HCT116 (cell line): ENCODE measurements around the gene DTX1. TPM values are rescaled to one million over a fixed set of nuclear protein-coding genes. Genes with fewer than 3 reads are reported as not detected.

Source experiments
- ATAC-seq: fragments of 200-7000 bp; cut with Tn5 transposase; 2 replicates; pipeline ENCODE4 v1.9.1; 2020; ENCODE audit warnings: mild to moderate bottlenecking, moderate library complexity
- BruUV-seq: library from RNA; stranded (reverse); fragments of 400-500 nt; replicated peaks from 2 replicates; lab custom pipeline; 2021; lab: Mats Ljungman, UMichigan
- CTCF ChIA-PET: fragments of 300-600 bp; sonication (Branson Sonifier 250); formaldehyde crosslinking; loops from one replicate; lab custom pipeline; 2021; ENCODE audit warnings: antibody characterized with exemption; lab: Charles Lee
- POLR2A ChIA-PET: fragments of 300-600, 350-600 bp; sonication (Branson Sonifier 250); formaldehyde crosslinking; loops from one replicate; lab custom pipeline; 2021; ENCODE audit warnings: antibody characterized with exemption; lab: Charles Lee
- RAD21 ChIA-PET, 2 experiments: fragments of 300-600 bp; sonication (Branson Sonifier 250); formaldehyde crosslinking; loops; one replicate each; lab custom pipeline; 2023; ENCODE audit warnings: low total read pairs in 2 of 2; ENCODE audit not compliant: uncharacterized antibody in 2 of 2, unreplicated experiment in 2 of 2, low non-redundant PET in 1 of 2; lab: Charles Lee
- DNase-seq: peaks from one replicate; pipeline ENCODE4 v3.0.0-alpha.2; 2010; ENCODE audit warnings: low read depth, low spot score
- H2AFZ ChIP-seq: fragments of 200-600 bp; shearing (Covaris generic), sonication (generic); 2 replicates; pipeline ENCODE4 v1.6.1; 2017; ENCODE audit warnings: low read depth, mixed run types, mixed read lengths, antibody characterized with exemption, low read length; ENCODE audit not compliant: poor library complexity, severe bottlenecking
- H3K27ac ChIP-seq: 2 replicates; pipeline ENCODE4 v1.5.1; 2012; ENCODE audit warnings: low read depth, low read length
- H3K27me3 ChIP-seq: fragments of 200-600 bp; sonication (generic); 2 replicates; pipeline ENCODE4 v1.6.1; 2016; ENCODE audit warnings: mixed run types, low read length, mixed read lengths; ENCODE audit not compliant: insufficient read depth
- H3K36me3 ChIP-seq, 2 experiments: fragments of 200-500 bp in 1 of 2; fragments of 200-600 bp in 1 of 2; sonication (Bioruptor generic) in 1 of 2; sonication (generic) in 1 of 2; 2 replicates each; pipeline versions ENCODE4 v1.5.1 to v1.6.1; 2014 to 2016; ENCODE audit warnings: low read length in 2 of 2, inconsistent platforms in 1 of 2, mixed read lengths in 1 of 2, mixed run types in 1 of 2; ENCODE audit not compliant: insufficient read depth in 2 of 2, control insufficient read depth in 1 of 2
- H3K4me1 ChIP-seq, 2 experiments: fragments of 200-600 bp in 1 of 2; sonication (generic) in 1 of 2; 2 replicates each; pipeline versions ENCODE4 v1.5.1 to v1.6.1; 2012 to 2017; ENCODE audit warnings: low read length in 2 of 2, inconsistent platforms in 1 of 2, mild to moderate bottlenecking in 1 of 2, mixed read lengths in 1 of 2, mixed run types in 1 of 2, moderate library complexity in 1 of 2; ENCODE audit not compliant: insufficient read depth in 2 of 2, control insufficient read depth in 1 of 2
- H3K4me2 ChIP-seq: fragments of 200-600 bp; sonication (generic); 2 replicates; pipeline ENCODE4 v1.6.1; 2017; ENCODE audit warnings: mixed run types, low read length, mixed read lengths
- H3K4me3 ChIP-seq, 2 experiments: fragments of 200-600 bp in 1 of 2; sonication (generic) in 1 of 2; replicated peaks in 1 of 2; 2 replicates each; pipeline ENCODE4 v1.5.1; 2011 to 2016; ENCODE audit warnings: low read length in 2 of 2, control low read depth in 1 of 2, low read depth in 1 of 2, mild to moderate bottlenecking in 1 of 2, mixed read lengths in 1 of 2, mixed run types in 1 of 2
- H3K79me2 ChIP-seq: fragments of 200-600 bp; sonication (generic); 2 replicates; pipeline ENCODE4 v1.6.1; 2017; ENCODE audit warnings: mild to moderate bottlenecking, mixed run types, low read length, moderate library complexity, mixed read lengths; ENCODE audit not compliant: insufficient read depth
- H3K9ac ChIP-seq: fragments of 200-600 bp; sonication (generic); 2 replicates; pipeline ENCODE4 v1.6.1; 2016; ENCODE audit warnings: low read length, mixed read lengths
- H3K9me2 ChIP-seq: fragments of 200-600 bp; sonication (generic), shearing (Covaris generic); 2 replicates; pipeline ENCODE4 v1.6.1; 2017; ENCODE audit warnings: mixed run types, mild to moderate bottlenecking, moderate library complexity; ENCODE audit not compliant: insufficient read depth
- H3K9me3 ChIP-seq, 2 experiments: fragments of 200-500 bp in 1 of 2; fragments of 200-600 bp in 1 of 2; sonication (Bioruptor generic) in 1 of 2; sonication (generic) in 1 of 2; 2 replicates each; pipeline ENCODE4 v1.6.1; 2014 to 2017; ENCODE audit warnings: low read length in 2 of 2, mixed read lengths in 2 of 2, inconsistent platforms in 1 of 2, low read depth in 1 of 2, mild to moderate bottlenecking in 1 of 2, mixed run types in 1 of 2, moderate library complexity in 1 of 2; ENCODE audit not compliant: control insufficient read depth in 1 of 2, insufficient read depth in 1 of 2
- H4K20me1 ChIP-seq: fragments of 200-600 bp; sonication (generic), shearing (Covaris generic); 2 replicates; pipeline ENCODE4 v1.6.1; 2017; ENCODE audit warnings: mixed run types, mild to moderate bottlenecking, moderate library complexity; ENCODE audit not compliant: insufficient read depth
- CEBPB ChIP-seq: IDR thresholded peaks from 2 replicates; pipeline ENCODE4 v1.6.1; 2012; ENCODE audit warnings: low read depth
- CTCF ChIP-seq, 3 experiments: fragments of 200-600 bp in 1 of 3; sonication (generic) in 1 of 3; IDR thresholded peaks in 2 of 3; conservative IDR thresholded peaks in 1 of 3; 2 replicates each; pipeline ENCODE4 v1.5.1; 2012 to 2017; ENCODE audit warnings: low read depth in 2 of 3, low read length in 2 of 3, antibody characterized with exemption in 1 of 3, borderline replicate concordance in 1 of 3, control low read depth in 1 of 3, mild to moderate bottlenecking in 1 of 3, mixed read lengths in 1 of 3, mixed run types in 1 of 3, moderate library complexity in 1 of 3; ENCODE audit not compliant: insufficient read depth in 1 of 3
- ELF1 ChIP-seq: IDR thresholded peaks from 2 replicates; pipeline ENCODE4 v1.6.1; 2012; ENCODE audit warnings: low read depth, borderline replicate concordance
- EZH2phosphoT487 ChIP-seq: fragments of 200-600 bp; IDR thresholded peaks from 2 replicates; pipeline ENCODE4 v1.6.1; 2018; ENCODE audit warnings: antibody characterized with exemption, borderline replicate concordance
- JUND ChIP-seq: IDR thresholded peaks from 2 replicates; pipeline ENCODE4 v1.6.1; 2012
- POLR2A ChIP-seq: IDR thresholded peaks from 2 replicates; pipeline ENCODE4 v1.7.0; 2011; ENCODE audit warnings: borderline replicate concordance; ENCODE audit not compliant: insufficient read depth, insufficient read length; ENCODE audit errors: extremely low read depth
- SIN3A ChIP-seq: IDR thresholded peaks from 2 replicates; pipeline ENCODE4 v1.6.1; 2012; ENCODE audit warnings: low read depth
- SRF ChIP-seq: IDR thresholded peaks from 2 replicates; pipeline ENCODE4 v1.6.1; 2012; ENCODE audit warnings: low read depth
- ZBTB33 ChIP-seq: IDR thresholded peaks from 2 replicates; pipeline ENCODE4 v1.6.1; 2011; ENCODE audit warnings: mild to moderate bottlenecking, low read length, moderate library complexity; ENCODE audit not compliant: insufficient replicate concordance; ENCODE audit errors: extremely low read depth
- ZNF274 ChIP-seq: fragments of 200-500 bp; sonication (Bioruptor generic); IDR thresholded peaks from 2 replicates; pipeline ENCODE4 v1.6.1; 2014; ENCODE audit warnings: mild to moderate bottlenecking, low read depth, low read length, inconsistent platforms
- intact Hi-C: fragments of 100-400 bp; cut with micrococcal nuclease; formaldehyde crosslinking; loops from 2 replicates; pipeline ENCODE4 v1.10.0; 2022
- total RNA-seq: library from RNA; stranded (reverse); gene quantifications from one replicate; pipeline ENCODE4 v1.2.1, GENCODE V29; 2021; ENCODE audit not compliant: unreplicated experiment
- TF ChIP-seq, protein P1 (sequence below): IDR thresholded peaks from 2 replicates; pipeline ENCODE4 v1.6.1; 2012

Gene DTX1
- total RNA-seq, 1 experiment from 2014 or later, result not detected

DNA sequence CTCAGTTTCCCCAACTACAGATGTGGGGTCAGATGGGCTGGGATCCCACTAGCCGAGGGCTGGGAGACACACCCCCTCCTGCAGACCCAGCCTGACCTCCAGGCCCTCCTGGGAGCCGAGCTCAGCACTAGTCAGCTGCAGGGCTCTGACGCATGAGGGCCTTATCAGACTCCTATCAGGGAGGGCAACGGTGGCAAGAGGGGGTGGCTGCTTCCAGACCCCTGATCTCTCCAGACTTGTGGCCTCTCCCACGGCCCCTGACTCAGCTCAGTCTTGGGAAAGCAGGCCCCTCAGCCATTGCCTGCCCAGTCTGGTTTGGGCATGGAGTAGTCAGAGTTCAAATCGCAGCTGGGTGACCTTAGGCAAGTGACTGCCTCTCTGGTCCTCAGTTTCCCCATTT, 76.5 kb downstream of the DTX1 start:
- H3K36me3 ChIP-seq, result no peaks in the 10 kb centered on the region
- CTCF ChIA-PET, result no interaction called here
- no peak overlapping the region for H3K27ac ChIP-seq
- no peaks in the 10 kb centered on the region for H3K9me2 ChIP-seq
- H3K9ac ChIP-seq, result no peak overlapping the region
- TF ChIP-seq ELF1 (no peak), JUND (no peak), SRF (no peak), POLR2A (no peak), ZNF274 (no peak), EZH2phosphoT487 (no peak), CTCF (IDR thresholded peaks at IDR 0.05 in 2 of 3, conservative IDR thresholded peaks at IDR 0.05 in 1 of 3; ENCODE audit: borderline replicate concordance in 1 of 3, insufficient read depth in 1 of 3, low read depth in 2 of 3, low read length in 2 of 3) (no peak)
- TF ChIP-seq, protein P1, sequence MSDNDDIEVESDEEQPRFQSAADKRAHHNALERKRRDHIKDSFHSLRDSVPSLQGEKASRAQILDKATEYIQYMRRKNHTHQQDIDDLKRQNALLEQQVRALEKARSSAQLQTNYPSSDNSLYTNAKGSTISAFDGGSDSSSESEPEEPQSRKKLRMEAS, result no peak
- intact Hi-C loops, result no loop called here
- no TSS peak for BruUV-seq
- POLR2A ChIA-PET, result no interaction called here
- ATAC-seq (no peak), DNase-seq (no peak)
- peaks cover 13 to 34% of the 10 kb centered on the region in 2 experiments for H3K4me1 ChIP-seq
- H2AFZ ChIP-seq, result no peak overlapping the region
- peaks cover 12% of the 10 kb centered on the region; the same call in 1 of the 2 replicates for H3K79me2 ChIP-seq
- no peaks in the 10 kb centered on the region for H3K9me3 ChIP-seq
- RAD21 ChIA-PET, result no interaction called here
- no peaks in the 10 kb centered on the region for H3K27me3 ChIP-seq
- H4K20me1 ChIP-seq, result no peaks in the 10 kb centered on the region
- H3K4me2 ChIP-seq, result no peak overlapping the region
- no peak overlapping the region for H3K4me3 ChIP-seq

- Histone ChIP-seq H2AFZ (no peak overlapping the region), H3K27me3 (no peaks in the 10 kb centered on the region), H3K4me3 (no peak overlapping the region), H3K36me3 (no peaks in the 10 kb centered on the region), H3K79me2 (peaks cover 12% of the 10 kb centered on the region; the same call in 1 of the 2 replicates), H3K4me2 (peak overlapping the region; percentile 100; the same call in 1 of the 2 replicates), H3K9me2 (no peaks in the 10 kb centered on the region), H3K27ac (no peak overlapping the region), H3K4me1 (peaks cover 13 to 34% of the 10 kb centered on the region in 2 experiments), H3K9me3 (no peaks in the 10 kb centered on the region), H4K20me1 (no peaks in the 10 kb centered on the region), H3K9ac (no peak overlapping the region)
- ChIA-PET RAD21 (no interaction called here), CTCF (interaction anchor here (1.0 to 2.3 kb wide), 2 partner anchors 11 to 13 kb away, joined by 3 to 8 read pairs; no protein-coding TSS in a partner anchor), POLR2A (no interaction called here)
- intact Hi-C loops, result loop anchor here (2.0 kb wide), 1 partner anchor 35 kb away; no protein-coding TSS in a partner anchor
- ATAC-seq, result no peak
- BruUV-seq, result no TSS peak
- no peak for DNase-seq
- TF ChIP-seq CEBPB (no peak), EZH2phosphoT487 (no peak), ZBTB33 (no peak), SIN3A (no peak), JUND (no peak), CTCF (IDR thresholded peaks at IDR 0.05 in 2 of 3, conservative IDR thresholded peaks at IDR 0.05 in 1 of 3; ENCODE audit: borderline replicate concordance in 1 of 3, insufficient read depth in 1 of 3, low read depth in 2 of 3, low read length in 2 of 3) (no peak)
Observed at GRCh38 chr12:113133666-113134065, 77.1 kb downstream of the DTX1 start.
